PFSK-1 (cell line): ENCODE data around the gene F7.

ENCODE experiments used
- FOXP2 ChIP-seq: optimal IDR thresholded peaks from 2 replicates; pipeline ENCODE3; 2011; ENCODE audit warnings: borderline replicate concordance, control low read depth, inconsistent platforms; ENCODE audit not compliant: insufficient read depth; ENCODE audit errors: extremely low read length, extremely low read depth
- POLR2AphosphoS5 ChIP-seq: IDR thresholded peaks from 2 replicates; pipeline ENCODE4 v1.6.1; 2012; ENCODE audit warnings: low read depth, mild to moderate bottlenecking, control low read depth, low read length, moderate library complexity
- SIN3A ChIP-seq: IDR thresholded peaks from 2 replicates; pipeline ENCODE4 v1.6.1; 2012; ENCODE audit warnings: mild to moderate bottlenecking, low read length, moderate library complexity, borderline replicate concordance; ENCODE audit not compliant: insufficient read depth
- TAF1 ChIP-seq: IDR thresholded peaks from 2 replicates; pipeline ENCODE4 v1.6.1; 2012; ENCODE audit warnings: low read length, control low read depth, borderline replicate concordance; ENCODE audit not compliant: insufficient read depth
- TF ChIP-seq, protein P1 (sequence below), 2 experiments: IDR thresholded peaks; 2 replicates each; pipeline versions ENCODE4 v1.6.1 to v1.8.0; 2011 to 2012; ENCODE audit warnings: low read depth in 2 of 2, low read length in 2 of 2, control low read depth in 1 of 2, inconsistent platforms in 1 of 2, mild to moderate bottlenecking in 1 of 2, moderate library complexity in 1 of 2; ENCODE audit not compliant: insufficient read depth in 1 of 2

Gene F7

DNA sequence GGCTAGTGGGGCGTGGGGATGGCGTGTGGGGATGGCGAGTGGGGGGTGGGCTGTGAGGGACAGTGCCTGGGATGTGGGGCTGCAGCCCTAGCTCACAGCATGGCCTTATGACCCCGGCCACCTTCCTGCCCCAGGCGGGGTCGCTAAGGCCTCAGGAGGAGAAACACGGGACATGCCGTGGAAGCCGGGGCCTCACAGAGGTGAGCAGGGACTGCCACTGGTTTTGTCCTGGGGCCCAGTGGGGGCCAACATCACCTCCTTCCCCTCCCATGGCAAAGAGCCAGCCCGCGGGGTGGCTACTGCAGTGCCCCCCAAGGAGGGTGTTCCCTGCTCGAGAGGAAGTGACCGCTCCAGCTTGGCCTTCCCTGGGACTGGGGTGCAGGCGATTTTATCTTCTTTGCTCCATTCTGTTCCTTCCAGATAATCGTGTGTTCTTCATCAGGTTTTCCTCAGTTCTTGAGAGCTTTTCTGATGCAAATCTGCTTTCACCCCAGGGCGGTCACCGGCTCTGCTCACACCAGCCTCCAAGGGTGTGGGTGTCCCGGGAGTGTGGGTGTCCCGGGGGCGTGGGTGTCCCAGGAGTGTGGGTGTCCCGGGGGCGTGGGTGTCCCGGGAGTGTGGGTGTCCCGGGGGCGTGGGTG, 1.2 kb downstream of the F7 start:
- TF ChIP-seq SIN3A (no peak), POLR2AphosphoS5 (no peak), FOXP2 (no peak), TAF1 (no peak)
- TF ChIP-seq, protein P1, sequence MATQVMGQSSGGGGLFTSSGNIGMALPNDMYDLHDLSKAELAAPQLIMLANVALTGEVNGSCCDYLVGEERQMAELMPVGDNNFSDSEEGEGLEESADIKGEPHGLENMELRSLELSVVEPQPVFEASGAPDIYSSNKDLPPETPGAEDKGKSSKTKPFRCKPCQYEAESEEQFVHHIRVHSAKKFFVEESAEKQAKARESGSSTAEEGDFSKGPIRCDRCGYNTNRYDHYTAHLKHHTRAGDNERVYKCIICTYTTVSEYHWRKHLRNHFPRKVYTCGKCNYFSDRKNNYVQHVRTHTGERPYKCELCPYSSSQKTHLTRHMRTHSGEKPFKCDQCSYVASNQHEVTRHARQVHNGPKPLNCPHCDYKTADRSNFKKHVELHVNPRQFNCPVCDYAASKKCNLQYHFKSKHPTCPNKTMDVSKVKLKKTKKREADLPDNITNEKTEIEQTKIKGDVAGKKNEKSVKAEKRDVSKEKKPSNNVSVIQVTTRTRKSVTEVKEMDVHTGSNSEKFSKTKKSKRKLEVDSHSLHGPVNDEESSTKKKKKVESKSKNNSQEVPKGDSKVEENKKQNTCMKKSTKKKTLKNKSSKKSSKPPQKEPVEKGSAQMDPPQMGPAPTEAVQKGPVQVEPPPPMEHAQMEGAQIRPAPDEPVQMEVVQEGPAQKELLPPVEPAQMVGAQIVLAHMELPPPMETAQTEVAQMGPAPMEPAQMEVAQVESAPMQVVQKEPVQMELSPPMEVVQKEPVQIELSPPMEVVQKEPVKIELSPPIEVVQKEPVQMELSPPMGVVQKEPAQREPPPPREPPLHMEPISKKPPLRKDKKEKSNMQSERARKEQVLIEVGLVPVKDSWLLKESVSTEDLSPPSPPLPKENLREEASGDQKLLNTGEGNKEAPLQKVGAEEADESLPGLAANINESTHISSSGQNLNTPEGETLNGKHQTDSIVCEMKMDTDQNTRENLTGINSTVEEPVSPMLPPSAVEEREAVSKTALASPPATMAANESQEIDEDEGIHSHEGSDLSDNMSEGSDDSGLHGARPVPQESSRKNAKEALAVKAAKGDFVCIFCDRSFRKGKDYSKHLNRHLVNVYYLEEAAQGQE (IDR thresholded peaks at IDR 0.05; ENCODE audit: insufficient read depth in 1 of 2, low read depth in 2 of 2, low read length in 2 of 2), result no peak

DNA sequence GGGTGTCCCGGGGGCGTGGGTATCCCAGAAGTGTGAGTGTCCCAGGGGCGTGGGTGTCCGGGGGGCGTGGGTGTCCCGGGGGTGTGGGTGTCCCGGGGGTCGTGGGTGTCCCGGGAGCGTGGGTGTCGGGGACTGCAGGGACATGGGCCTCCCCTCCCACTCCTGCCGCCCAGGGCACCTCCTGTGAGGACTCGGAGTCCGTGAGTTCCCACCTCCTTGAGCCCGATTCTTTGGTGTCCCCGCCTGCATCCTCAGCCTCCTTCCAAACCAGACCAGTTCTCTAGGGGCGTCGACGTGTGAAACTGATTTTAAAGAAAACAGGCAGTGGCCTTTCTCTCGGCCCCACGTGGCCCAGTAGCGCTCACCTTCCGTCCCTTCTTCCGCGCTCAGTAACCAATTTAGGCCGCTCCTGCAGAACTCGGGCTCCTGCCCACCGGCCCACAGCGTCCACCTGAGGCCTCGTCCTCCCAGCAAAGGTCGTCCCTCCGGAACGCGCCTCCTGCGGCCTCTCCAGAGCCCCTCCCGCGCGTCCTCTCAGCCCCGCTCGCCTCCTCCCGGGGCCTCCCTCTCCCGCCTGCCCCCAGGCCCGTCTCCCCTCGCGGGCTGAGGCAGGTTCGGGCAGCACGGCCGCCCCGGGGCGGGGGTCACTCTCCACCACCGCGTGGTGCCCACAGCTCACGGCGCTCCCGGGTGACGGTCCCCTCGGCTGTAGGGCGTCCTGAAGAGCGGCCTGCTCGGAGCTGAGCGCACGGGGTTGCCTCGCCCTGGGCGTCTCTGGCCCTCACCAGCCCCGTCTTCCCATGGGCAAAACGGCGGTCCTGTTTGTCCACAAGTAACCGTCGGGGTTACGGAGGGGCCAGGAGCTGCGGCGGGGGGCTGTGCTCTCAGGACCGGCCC, 3.8 kb downstream of the F7 start:
- no peak for TF ChIP-seq POLR2AphosphoS5
- TF ChIP-seq, protein P1 (IDR thresholded peaks at IDR 0.05; ENCODE audit: insufficient read depth in 1 of 2, low read depth in 2 of 2, low read length in 2 of 2), result no peak
- TF ChIP-seq FOXP2, result no peak
- no peak for TF ChIP-seq SIN3A
- no peak for TF ChIP-seq TAF1

DNA sequence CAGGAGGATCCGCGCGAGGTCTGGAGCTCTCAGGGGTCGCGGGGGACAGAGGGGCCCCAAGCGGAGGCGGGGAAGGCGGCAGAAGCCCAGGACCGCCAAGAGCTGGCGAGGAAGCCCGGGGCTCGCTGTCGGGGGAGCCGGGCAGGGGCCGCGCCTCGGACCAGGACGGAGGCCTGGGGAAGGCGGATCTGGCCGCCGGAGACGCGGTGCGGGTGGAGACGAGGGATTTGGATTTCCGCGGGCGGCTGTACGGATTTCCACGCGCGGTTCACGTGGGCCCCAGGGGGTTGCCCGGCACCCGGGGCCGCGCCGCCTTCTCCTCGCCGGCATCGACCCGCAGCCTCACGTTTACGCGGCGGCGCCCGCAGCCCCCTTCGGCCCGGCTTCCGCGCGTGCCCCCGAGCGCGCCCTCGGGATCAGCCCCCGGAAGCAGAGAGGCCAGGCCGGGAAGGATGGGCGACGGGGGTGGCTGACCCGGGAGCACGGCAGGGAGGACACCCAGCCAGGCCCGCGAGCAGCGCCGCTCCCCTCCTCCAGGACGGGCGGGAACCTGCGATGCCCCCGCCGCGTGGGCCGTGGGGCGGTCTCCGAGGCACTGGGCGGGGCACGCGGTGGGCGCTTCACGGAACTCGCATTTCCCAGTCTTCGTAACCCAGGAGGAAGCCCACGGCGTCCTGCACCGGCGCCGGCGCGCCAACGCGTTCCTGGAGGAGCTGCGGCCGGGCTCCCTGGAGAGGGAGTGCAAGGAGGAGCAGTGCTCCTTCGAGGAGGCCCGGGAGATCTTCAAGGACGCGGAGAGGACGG, 4.7 kb downstream of the F7 start:
- TF ChIP-seq TAF1 (no peak), POLR2AphosphoS5 (no peak)
- TF ChIP-seq, protein P1 (IDR thresholded peaks at IDR 0.05; ENCODE audit: insufficient read depth in 1 of 2, low read depth in 2 of 2, low read length in 2 of 2), result no peak

GRCh38 chr13:113110852-113111315, 5.3 kb downstream of the F7 start:
- TF ChIP-seq POLR2AphosphoS5 (no peak), TAF1 (no peak), FOXP2 (no peak), SIN3A (no peak)
- TF ChIP-seq, protein P1 (IDR thresholded peaks at IDR 0.05; ENCODE audit: insufficient read depth in 1 of 2, low read depth in 2 of 2, low read length in 2 of 2), result no peak
